ENCODE data around the gene OR10V1. TPM values are rescaled to one million over a fixed set of nuclear protein-coding genes. Genes with fewer than 3 reads are reported as not detected.

Gene OR10V1
- total and polyA plus RNA-seq, 9 of the 15 experiments (the other 6 are each of a cell fraction or from before 2014, with no cell fraction given): not detected

GRCh38 chr11:59710136-59710847, 3.4 kb downstream of the OR10V1 start:
- Histone ChIP-seq H3K9ac (ENCODE audit: insufficient read depth in 1 of 2, low read depth in 2 of 2, low read length in 2 of 2) (no peak overlapping the region), H3K27ac (ENCODE audit: extremely low read depth, low read depth, low read length) (no peak overlapping the region), H3K36me3 (ENCODE audit: control insufficient read depth, insufficient read depth, low read length) (no peaks in the 10 kb centered on the region), H3K79me2 (ENCODE audit: control insufficient read depth, insufficient read depth, low read length) (no peaks in the 10 kb centered on the region), H3K9me1 (ENCODE audit: control insufficient read depth, insufficient read depth, low read length) (no peaks in the 10 kb centered on the region), H3K9me3 (replicated peaks; ENCODE audit: control insufficient read depth, insufficient read depth, low read depth, low read length) (no peaks in the 10 kb centered on the region), H3K4me2 (ENCODE audit: insufficient read depth, low read length) (no peak overlapping the region), H3K27me3 (ENCODE audit: control insufficient read depth in 2 of 2, insufficient read depth in 2 of 2, low read length in 2 of 2) (peaks cover 0 to 5% of the 10 kb centered on the region in 2 experiments; a peak in 2 of 5 replicates), H3K4me3 (no peak overlapping the region), H2AFZ (ENCODE audit: low read depth, low read length) (no peak overlapping the region), H4K20me1 (replicated peaks; ENCODE audit: control insufficient read depth, insufficient read depth, low read length) (no peaks in the 10 kb centered on the region), H3K4me1 (replicated peaks in 1 of 2; ENCODE audit: control insufficient read depth in 2 of 2, insufficient read depth in 2 of 2, low read length in 2 of 2) (peaks cover 0 to 17% of the 10 kb centered on the region in 2 experiments; a peak in 3 of 5 replicates)
- in situ Hi-C loops (cut with MboI) (no loop called here), intact Hi-C loops (cut with micrococcal nuclease) (no loop called here)
- peak in 2 of 4 experiments; percentile 27 to 62 for DNase-seq (ENCODE audit: extremely low read depth in 1 of 4, low spot score in 3 of 4)
- no peak for FAIRE-seq
- ChIA-PET CTCF (ENCODE audit: low intra/inter-chr PET ratio) (no interaction called here), POLR2A (no interaction called here)
- 17% methylated on average over 3 of the region's 3 CpGs for WGBS (ENCODE audit: insufficient coverage, low coverage, missing lambda C conversion rate)
- ATAC-seq: peak; percentile 75
- BruUV-seq (replicated peaks): no TSS peak
- TF ChIP-seq GATAD2B (IDR thresholded peaks at IDR 0.05; ENCODE audit: borderline replicate concordance) (no peak), MTA1 (IDR thresholded peaks at IDR 0.05; ENCODE audit: borderline replicate concordance) (no peak), STAT6 (CRISPR knock-in tag; IDR thresholded peaks at IDR 0.05) (no peak), ZNF384 (IDR thresholded peaks at IDR 0.05; ENCODE audit: low read depth, low read length) (no peak), CBFA2T3 (IDR thresholded peaks at IDR 0.05) (peak; percentile 73), THAP7 (CRISPR knock-in tag; IDR thresholded peaks at IDR 0.05) (no peak), NFRKB (IDR thresholded peaks at IDR 0.05; ENCODE audit: low read depth) (no peak), E2F8 (IDR thresholded peaks at IDR 0.05; ENCODE audit: low read depth, partially characterized antibody) (no peak), TRIM24 (IDR thresholded peaks at IDR 0.05) (no peak), ZNF124 (CRISPR knock-in tag; IDR thresholded peaks at IDR 0.05) (no peak), NEUROD1 (IDR thresholded peaks at IDR 0.05; ENCODE audit: borderline replicate concordance, low read depth, low read length, partially characterized antibody) (no peak), HIVEP1 (CRISPR knock-in tag; IDR thresholded peaks at IDR 0.05) (no peak), FOXP1 (CRISPR knock-in tag; IDR thresholded peaks at IDR 0.05) (no peak), NUFIP1 (IDR thresholded peaks at IDR 0.05; ENCODE audit: partially characterized antibody) (no peak), CBFA2T2 (conservative IDR thresholded peaks at IDR 0.05) (peak; percentile 37; the same call in 1 of the 2 replicates), ELF1 (tag; IDR thresholded peaks at IDR 0.05) (no peak), CGGBP1 (CRISPR knock-in tag; IDR thresholded peaks at IDR 0.05) (no peak), KLF13 (tag; IDR thresholded peaks at IDR 0.05; ENCODE audit: borderline replicate concordance, low read depth) (no peak)
